Activated CD4-positive, alpha-beta memory T cell treated with anti-CD3 and anti-CD28 coated beads, Interleukin-2, amount 10 ng/mL, durations not matched to agents 7 days and 5 days (primary cell): ENCODE results near the gene CADPS2. TPM values are rescaled to one million over a fixed set of nuclear protein-coding genes. Genes with fewer than 3 reads are reported as not detected.

Experiments used
- CTCF ChIA-PET: fragments of 350-600 bp; sonication (Branson Sonifier 250); formaldehyde crosslinking; loops from one replicate; lab custom pipeline; 2021; ENCODE audit warnings: antibody characterized with exemption, inconsistent platforms; lab: Charles Lee
- POLR2A ChIA-PET: fragments of 350-600 bp; sonication (Branson Sonifier 250); formaldehyde crosslinking; loops from one replicate; lab custom pipeline; 2021; ENCODE audit warnings: antibody characterized with exemption; lab: Charles Lee
- DNase-seq: peaks from one replicate; pipeline ENCODE4 v3.0.0-alpha.2; 2020
- H3K27ac Mint-ChIP-seq: one replicate; pipeline ENCODE4 v1.8.0; 2021; ENCODE audit warnings: mild to moderate bottlenecking, mixed read lengths
- H3K27me3 Mint-ChIP-seq: one replicate; pipeline ENCODE4 v1.8.0; 2021; ENCODE audit warnings: mixed read lengths
- H3K36me3 Mint-ChIP-seq: one replicate; pipeline ENCODE4 v1.8.0; 2021; ENCODE audit warnings: low read depth, mixed read lengths
- H3K4me1 Mint-ChIP-seq: one replicate; pipeline ENCODE4 v1.8.0; 2021; ENCODE audit warnings: mixed read lengths
- H3K4me3 Mint-ChIP-seq: one replicate; pipeline ENCODE4 v1.8.0; 2021; ENCODE audit warnings: mild to moderate bottlenecking, mixed read lengths
- H3K9me3 Mint-ChIP-seq: one replicate; pipeline ENCODE4 v1.8.0; 2021; ENCODE audit warnings: mixed read lengths
- total RNA-seq, 2 experiments: library from RNA; stranded (reverse); gene quantifications; one replicate each; pipeline ENCODE4 v1.2.3, GENCODE V29; 2021

CADPS2 gene
- total RNA-seq, 2 experiments from 2014 or later, result not detected

GRCh38 chr7:122618585-122619189, 267.6 kb downstream of the CADPS2 start:
- H3K9me3 Mint-ChIP-seq, result no peaks in the 10 kb centered on the region
- POLR2A ChIA-PET, result no interaction called here
- CTCF ChIA-PET, result no interaction called here
- no peaks in the 10 kb centered on the region for H3K4me1 Mint-ChIP-seq
- no peak for DNase-seq
- H3K27ac Mint-ChIP-seq, result no peak overlapping the region
- H3K36me3 Mint-ChIP-seq, result no peaks in the 10 kb centered on the region
- no peaks in the 10 kb centered on the region for H3K27me3 Mint-ChIP-seq
- no peak overlapping the region for H3K4me3 Mint-ChIP-seq

GRCh38 chr7:122616951-122617350, 269.3 kb downstream of the CADPS2 start:
- H3K36me3 Mint-ChIP-seq, result no peaks in the 10 kb centered on the region
- ChIA-PET POLR2A (no interaction called here), CTCF (no interaction called here)
- no peaks in the 10 kb centered on the region for H3K27me3 Mint-ChIP-seq
- no peak for DNase-seq
- no peaks in the 10 kb centered on the region for H3K9me3 Mint-ChIP-seq
- no peak overlapping the region for H3K27ac Mint-ChIP-seq
- H3K4me3 Mint-ChIP-seq, result no peak overlapping the region
- H3K4me1 Mint-ChIP-seq, result no peaks in the 10 kb centered on the region

- H3K4me1 Mint-ChIP-seq, result no peaks in the 10 kb centered on the region
- no peak overlapping the region for H3K27ac Mint-ChIP-seq
- CTCF ChIA-PET, result no interaction called here
- H3K4me3 Mint-ChIP-seq, result no peak overlapping the region
- H3K9me3 Mint-ChIP-seq, result peaks cover 6% of the 10 kb centered on the region
- POLR2A ChIA-PET, result no interaction called here
- no peaks in the 10 kb centered on the region for H3K27me3 Mint-ChIP-seq
- no peak for DNase-seq
- no peaks in the 10 kb centered on the region for H3K36me3 Mint-ChIP-seq
Measured at GRCh38 chr7:122605929-122606328, 280.3 kb downstream of the CADPS2 start.

GRCh38 chr7:122604251-122604650, 282.0 kb downstream of the CADPS2 start:
- Mint-ChIP-seq H3K4me3 (no peak overlapping the region), H3K4me1 (no peaks in the 10 kb centered on the region), H3K36me3 (no peaks in the 10 kb centered on the region), H3K27ac (no peak overlapping the region), H3K27me3 (no peaks in the 10 kb centered on the region), H3K9me3 (peaks cover 6% of the 10 kb centered on the region)
- ChIA-PET POLR2A (no interaction called here), CTCF (no interaction called here)
- no peak for DNase-seq

GRCh38 chr7:122602800-122603199, 283.5 kb downstream of the CADPS2 start:
- DNase-seq, result no peak
- no peak overlapping the region for H3K27ac Mint-ChIP-seq
- no peaks in the 10 kb centered on the region for H3K36me3 Mint-ChIP-seq
- POLR2A ChIA-PET, result no interaction called here
- H3K4me1 Mint-ChIP-seq, result no peaks in the 10 kb centered on the region
- H3K9me3 Mint-ChIP-seq, result peaks cover 6% of the 10 kb centered on the region
- H3K4me3 Mint-ChIP-seq, result no peak overlapping the region
- CTCF ChIA-PET, result no interaction called here
- no peaks in the 10 kb centered on the region for H3K27me3 Mint-ChIP-seq

- Mint-ChIP-seq H3K27me3 (no peaks in the 10 kb centered on the region), H3K27ac (no peak overlapping the region), H3K4me1 (no peaks in the 10 kb centered on the region), H3K4me3 (no peak overlapping the region), H3K36me3 (no peaks in the 10 kb centered on the region), H3K9me3 (no peaks in the 10 kb centered on the region)
- no peak for DNase-seq
- ChIA-PET CTCF (no interaction called here), POLR2A (no interaction called here)
Measured at GRCh38 chr7:122600630-122601029, 285.6 kb downstream of the CADPS2 start.

- Mint-ChIP-seq H3K4me3 (no peak overlapping the region), H3K27me3 (no peaks in the 10 kb centered on the region), H3K4me1 (no peaks in the 10 kb centered on the region), H3K9me3 (peaks cover 3% of the 10 kb centered on the region), H3K36me3 (no peaks in the 10 kb centered on the region), H3K27ac (no peak overlapping the region)
- ChIA-PET CTCF (no interaction called here), POLR2A (no interaction called here)
- DNase-seq, result no peak
Measured at GRCh38 chr7:122600042-122600441, 286.2 kb downstream of the CADPS2 start.

- DNase-seq, result no peak
- Mint-ChIP-seq H3K4me1 (no peaks in the 10 kb centered on the region), H3K27me3 (no peaks in the 10 kb centered on the region), H3K4me3 (no peak overlapping the region), H3K27ac (no peak overlapping the region), H3K36me3 (no peaks in the 10 kb centered on the region), H3K9me3 (peaks cover 3% of the 10 kb centered on the region)
- CTCF ChIA-PET, result no interaction called here
- POLR2A ChIA-PET, result no interaction called here
Measured at GRCh38 chr7:122597277-122597676, 289.0 kb downstream of the CADPS2 start.

- H3K4me3 Mint-ChIP-seq, result no peak overlapping the region
- ChIA-PET CTCF (no interaction called here), POLR2A (no interaction called here)
- H3K27ac Mint-ChIP-seq, result no peak overlapping the region
- no peaks in the 10 kb centered on the region for H3K27me3 Mint-ChIP-seq
- no peaks in the 10 kb centered on the region for H3K36me3 Mint-ChIP-seq
- DNase-seq, result no peak
- peaks cover 3% of the 10 kb centered on the region for H3K9me3 Mint-ChIP-seq
- H3K4me1 Mint-ChIP-seq, result no peaks in the 10 kb centered on the region
Measured at GRCh38 chr7:122595885-122596284, 290.4 kb downstream of the CADPS2 start.

GRCh38 chr7:122588621-122589020, 297.6 kb downstream of the CADPS2 start:
- DNase-seq, result no peak
- POLR2A ChIA-PET, result no interaction called here
- Mint-ChIP-seq H3K27me3 (no peaks in the 10 kb centered on the region), H3K4me3 (no peak overlapping the region), H3K27ac (no peak overlapping the region), H3K4me1 (no peaks in the 10 kb centered on the region), H3K9me3 (no peaks in the 10 kb centered on the region), H3K36me3 (no peaks in the 10 kb centered on the region)
- CTCF ChIA-PET, result no interaction called here

- no peak overlapping the region for H3K27ac Mint-ChIP-seq
- no peak for DNase-seq
- H3K4me1 Mint-ChIP-seq, result no peaks in the 10 kb centered on the region
- H3K36me3 Mint-ChIP-seq, result no peaks in the 10 kb centered on the region
- ChIA-PET POLR2A (no interaction called here), CTCF (no interaction called here)
- no peak overlapping the region for H3K4me3 Mint-ChIP-seq
- H3K27me3 Mint-ChIP-seq, result no peaks in the 10 kb centered on the region
- H3K9me3 Mint-ChIP-seq, result no peaks in the 10 kb centered on the region
Measured at GRCh38 chr7:122584676-122585251, 301.5 kb downstream of the CADPS2 start.

GRCh38 chr7:122578350-122578749, 307.9 kb downstream of the CADPS2 start:
- Mint-ChIP-seq H3K27me3 (no peaks in the 10 kb centered on the region), H3K9me3 (peaks cover 3% of the 10 kb centered on the region), H3K36me3 (no peaks in the 10 kb centered on the region), H3K4me3 (no peak overlapping the region), H3K27ac (no peak overlapping the region), H3K4me1 (no peaks in the 10 kb centered on the region)
- ChIA-PET CTCF (no interaction called here), POLR2A (no interaction called here)
- no peak for DNase-seq

GRCh38 chr7:122577449-122578003, 308.7 kb downstream of the CADPS2 start:
- no peak overlapping the region for H3K4me3 Mint-ChIP-seq
- ChIA-PET POLR2A (no interaction called here), CTCF (no interaction called here)
- DNase-seq, result no peak
- no peaks in the 10 kb centered on the region for H3K27me3 Mint-ChIP-seq
- H3K9me3 Mint-ChIP-seq, result peaks cover 3% of the 10 kb centered on the region
- no peaks in the 10 kb centered on the region for H3K36me3 Mint-ChIP-seq
- no peak overlapping the region for H3K27ac Mint-ChIP-seq
- no peaks in the 10 kb centered on the region for H3K4me1 Mint-ChIP-seq

GRCh38 chr7:122572706-122573105, 313.6 kb downstream of the CADPS2 start:
- no peak overlapping the region for H3K4me3 Mint-ChIP-seq
- H3K27ac Mint-ChIP-seq, result no peak overlapping the region

More at GRCh38 chr7:122572706-122573105, 313.6 kb downstream of the CADPS2 start:
- Mint-ChIP-seq H3K36me3 (no peaks in the 10 kb centered on the region), H3K27me3 (no peaks in the 10 kb centered on the region), H3K9me3 (peaks cover 3% of the 10 kb centered on the region), H3K4me1 (no peaks in the 10 kb centered on the region)
- ChIA-PET POLR2A (no interaction called here), CTCF (no interaction called here)
- no peak for DNase-seq
